GM19438 (cell line): ENCODE results near the gene UBN1.
"Not testable (repeated sequence)": the region's sequence is repeated elsewhere in the genome, so short reads cannot be mapped to it uniquely, and the experiment has no call there.

Experiments
- ATAC-seq: cut with Tn5 transposase; IDR thresholded peaks from one replicate; pipeline ENCODE4 v1.9.1; 2021; ENCODE audit warnings: low read depth; ENCODE audit not compliant: unreplicated experiment

Gene UBN1

DNA sequence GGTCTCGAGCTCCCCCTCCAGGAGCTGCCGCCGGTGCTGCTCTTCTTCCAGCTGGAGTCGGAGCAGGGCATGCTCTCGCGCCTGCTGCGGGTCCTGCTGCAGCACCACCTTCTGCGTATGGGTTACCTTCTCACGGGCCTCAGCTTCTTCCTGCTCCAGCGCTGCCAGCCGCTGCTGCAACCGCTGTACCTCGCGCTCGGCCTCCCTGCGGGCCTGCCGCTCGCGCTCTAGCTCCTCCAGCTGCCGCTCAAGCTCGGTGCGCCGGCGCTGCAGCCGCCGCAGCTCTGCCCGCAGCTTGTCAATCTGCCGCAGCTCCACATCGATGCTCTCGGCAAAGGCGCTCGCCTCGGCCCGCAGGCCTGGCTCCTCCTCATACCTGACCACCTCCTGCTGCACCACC lies 36.9 kb downstream of the UBN1 start:
- no peak for ATAC-seq

DNA sequence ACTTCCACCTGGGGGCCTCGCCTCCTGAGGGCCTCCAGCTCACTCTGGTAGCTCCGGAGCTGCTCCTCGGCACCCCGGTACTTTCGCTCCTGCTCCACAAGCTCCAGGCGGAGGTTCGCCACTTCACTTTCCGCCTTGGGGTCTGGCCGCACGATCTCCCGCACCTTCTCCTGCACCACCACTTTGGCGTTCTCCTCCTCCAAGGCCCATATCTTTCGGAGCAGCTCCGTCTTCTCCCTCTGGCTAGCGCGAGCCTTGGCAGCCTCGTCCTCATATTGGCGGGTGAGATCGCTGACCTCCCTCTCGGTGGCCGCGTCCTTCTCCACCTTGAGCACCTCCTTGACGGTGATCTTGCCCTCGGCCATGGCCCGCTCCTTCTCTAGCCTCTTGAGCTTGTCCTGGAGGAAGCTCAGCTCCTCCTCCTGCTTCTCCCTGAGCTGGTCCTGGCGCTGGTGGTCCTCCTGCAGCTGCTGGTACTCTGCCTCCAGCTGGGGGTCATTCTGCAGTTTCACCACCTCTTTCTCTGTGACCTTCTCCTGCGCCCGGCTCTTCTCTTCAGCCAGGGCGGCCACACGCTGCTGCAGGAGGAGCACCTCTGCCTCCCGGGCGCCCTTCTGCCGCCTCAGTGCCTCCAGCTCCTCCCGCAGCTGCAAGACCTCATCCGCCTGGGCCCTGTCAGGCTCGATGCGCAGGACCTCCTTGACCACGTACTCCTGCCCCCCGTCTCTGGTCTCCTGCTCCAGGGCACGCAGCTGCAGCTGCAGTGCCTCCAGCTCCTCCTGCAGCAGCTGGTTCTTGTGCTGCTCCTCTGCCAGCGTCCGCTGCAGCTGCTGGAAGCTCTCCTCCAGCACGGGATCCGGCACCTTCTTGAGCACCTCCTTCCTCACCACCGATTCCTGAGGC lies 37.9 kb downstream of the UBN1 start:
- ATAC-seq, result no peak

DNA sequence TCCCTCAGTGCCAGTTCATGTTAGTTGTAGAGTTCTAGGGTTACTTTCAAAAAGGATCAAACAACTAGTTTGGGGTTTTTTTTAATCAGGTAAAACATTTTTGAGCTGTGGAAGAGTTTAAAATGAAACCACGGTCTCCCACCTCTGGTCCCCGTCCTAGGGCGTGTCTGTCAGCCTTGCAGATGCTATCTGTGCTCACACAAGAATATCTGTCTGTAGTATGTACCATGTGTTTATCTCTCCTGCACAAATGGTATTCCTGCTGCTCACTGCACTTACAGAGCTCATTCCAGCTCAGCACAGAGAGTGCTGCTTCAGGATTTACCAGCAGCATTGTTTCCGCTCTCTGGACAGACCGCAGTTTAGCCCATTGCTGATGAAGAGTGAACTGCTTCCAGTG lies 38.9 kb downstream of the UBN1 start:
- no peak for ATAC-seq

DNA sequence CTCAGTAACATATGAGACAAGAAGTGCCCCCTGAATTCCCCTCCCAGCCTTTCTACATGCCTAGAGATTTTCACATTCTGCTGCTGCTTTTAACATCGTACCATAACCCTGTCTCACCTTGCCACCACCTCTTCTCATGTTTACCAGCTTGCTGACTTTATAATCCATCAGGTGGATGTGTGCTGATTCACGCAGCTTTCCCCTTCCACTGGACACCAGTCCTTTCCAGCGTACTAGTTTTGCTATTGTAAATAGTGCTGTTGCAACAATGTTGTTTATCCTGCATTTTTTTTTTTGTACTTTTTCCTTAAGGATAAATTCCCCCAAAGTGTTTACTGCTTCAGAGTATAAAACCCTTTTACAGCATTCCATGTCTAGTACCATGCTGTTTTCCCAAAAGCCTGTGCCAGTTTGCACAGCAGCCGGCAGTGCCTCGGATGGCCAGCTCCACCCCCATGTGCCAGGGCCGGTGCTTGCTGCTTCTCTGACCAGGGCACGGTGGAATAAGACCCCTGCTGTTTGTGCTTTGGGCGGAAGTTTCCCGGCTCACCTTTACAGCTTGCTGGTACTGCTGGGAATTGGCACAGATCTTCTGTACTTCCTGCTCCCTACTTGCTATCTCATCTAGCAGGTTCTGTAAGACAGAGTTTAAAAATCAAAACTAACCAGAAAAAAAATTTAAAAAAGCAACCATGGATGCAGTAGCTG lies 41.3 kb downstream of the UBN1 start:
- ATAC-seq, result no peak

DNA sequence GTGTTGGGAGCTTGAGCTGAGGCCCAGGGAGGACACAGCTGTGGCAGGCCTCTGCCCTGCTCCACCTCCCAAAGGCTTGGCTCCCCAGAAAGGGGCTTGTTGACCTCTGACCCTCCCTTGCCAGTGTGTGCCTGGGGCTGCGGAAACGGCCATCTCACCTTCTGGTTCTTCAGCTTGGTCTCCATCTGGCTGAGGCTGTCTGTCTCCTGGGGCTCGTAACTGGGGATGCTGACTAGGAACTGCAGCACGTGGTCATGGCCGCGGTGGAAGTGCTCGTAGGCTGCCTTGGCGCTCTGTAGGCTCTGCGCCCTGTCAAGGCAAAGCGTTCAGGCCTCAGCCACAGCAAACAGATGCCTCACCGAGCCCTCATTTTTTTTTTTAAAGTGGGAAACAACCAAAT lies 42.7 kb downstream of the UBN1 start:
- ATAC-seq, result no peak

DNA sequence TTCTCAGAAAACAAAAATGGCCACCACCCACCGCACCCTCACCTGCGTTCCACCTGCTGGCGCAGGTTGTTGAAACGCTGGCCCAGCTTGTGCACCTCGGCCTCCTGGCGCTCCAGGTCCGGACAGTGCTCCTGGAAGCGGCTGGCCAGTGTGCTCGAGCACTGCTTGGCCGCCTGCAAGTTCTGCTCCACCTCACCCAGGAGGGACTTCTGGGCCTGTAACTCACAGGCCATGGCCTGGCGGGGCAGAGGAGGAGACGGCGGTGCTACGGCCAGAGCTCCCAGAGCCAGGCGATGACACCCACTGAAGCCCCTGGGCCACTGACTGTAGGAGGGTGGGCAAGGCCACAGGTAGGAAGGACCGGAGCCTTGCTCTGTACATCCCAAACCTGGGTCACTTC lies 43.4 kb downstream of the UBN1 start:
- no peak for ATAC-seq

DNA sequence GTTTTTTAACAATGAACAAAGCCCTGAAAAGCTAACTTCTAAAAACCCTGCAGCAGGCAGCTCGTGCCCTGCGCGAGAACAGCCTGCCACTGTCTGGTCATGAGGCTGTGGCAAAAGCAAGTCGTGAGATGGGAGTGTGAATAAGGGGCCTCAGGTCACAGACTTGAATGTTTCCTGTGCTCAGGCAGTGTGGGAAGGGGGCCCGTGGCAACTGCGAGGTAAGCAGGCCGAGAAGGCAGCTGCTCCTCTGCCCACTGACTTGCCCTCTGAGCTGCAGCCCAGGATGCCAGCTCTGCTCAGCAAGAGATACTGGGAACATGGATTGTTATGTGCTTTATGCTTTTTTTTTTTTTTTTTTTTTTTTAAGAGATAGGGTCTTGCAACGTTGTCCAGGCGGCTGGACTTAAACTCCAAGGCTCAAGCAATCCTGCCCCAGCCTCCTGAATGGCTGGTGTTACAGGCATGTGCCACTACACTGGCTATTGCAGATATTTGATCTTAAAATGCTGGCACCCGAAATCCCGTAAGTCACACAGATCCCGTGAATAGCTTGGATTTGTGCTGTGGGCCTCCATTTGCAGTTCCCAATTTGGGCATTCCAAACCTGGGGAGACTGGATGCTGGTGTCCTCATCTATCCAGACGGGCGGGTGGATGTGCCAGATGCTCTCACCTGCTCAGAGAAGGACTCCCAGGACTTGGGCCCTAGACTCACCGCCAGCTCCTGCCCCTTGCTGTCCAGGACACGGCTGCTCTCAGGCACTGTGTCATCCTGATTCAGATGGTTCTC lies 44.0 kb downstream of the UBN1 start:
- ATAC-seq, result no peak

DNA sequence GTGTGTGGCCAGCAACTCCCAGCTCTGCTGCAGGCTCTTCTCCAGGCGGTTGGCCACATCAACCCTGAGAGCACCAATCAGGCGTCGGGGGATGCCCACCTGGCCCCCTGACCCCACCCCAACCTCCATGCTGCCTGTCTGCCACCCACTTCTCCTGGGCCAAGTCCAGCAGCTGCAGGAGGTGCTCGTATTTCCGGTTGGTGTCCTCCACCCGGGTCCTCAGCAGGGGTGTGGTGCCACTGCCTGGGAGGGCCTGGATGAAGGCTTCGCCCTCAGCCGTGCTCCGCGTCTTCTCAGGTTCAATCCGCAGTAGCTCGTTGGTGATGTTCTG lies 44.6 kb downstream of the UBN1 start:
- no peak for ATAC-seq

DNA sequence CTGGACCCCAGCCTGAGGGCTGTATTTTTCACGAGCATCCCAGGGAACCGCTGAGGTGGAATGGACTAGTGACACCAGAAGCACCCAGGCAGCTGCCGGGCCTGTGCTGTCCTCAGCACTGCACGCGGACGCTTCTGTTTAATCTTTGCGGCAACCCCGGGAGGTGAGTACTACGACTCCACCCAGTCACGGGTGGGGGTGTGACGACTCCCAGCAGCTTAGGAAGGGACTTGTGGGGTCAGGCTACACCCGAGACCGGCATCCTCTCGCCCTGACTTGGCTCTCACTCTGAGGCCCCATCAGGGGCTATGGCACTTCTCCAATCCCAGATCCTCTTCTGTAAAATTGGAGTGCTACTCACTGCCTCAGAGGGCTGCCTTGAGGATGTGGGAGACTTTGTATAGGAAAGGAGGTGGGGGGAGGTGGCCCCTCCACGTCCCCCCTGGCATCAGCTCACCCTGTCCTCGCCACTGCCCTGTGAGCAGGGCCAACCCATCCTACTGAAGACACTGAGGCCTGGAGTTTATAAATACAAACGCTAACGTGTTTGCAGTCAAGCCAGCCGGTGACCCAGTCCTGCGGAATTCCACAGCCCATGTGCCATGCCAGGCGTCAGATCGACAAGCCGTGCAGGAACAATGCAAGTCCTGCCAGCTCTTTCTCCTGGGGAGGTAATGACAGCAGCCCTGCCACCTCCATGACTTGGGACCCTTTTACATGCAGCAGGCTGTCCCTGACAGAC lies 45.3 kb downstream of the UBN1 start:
- ATAC-seq, result no peak

DNA sequence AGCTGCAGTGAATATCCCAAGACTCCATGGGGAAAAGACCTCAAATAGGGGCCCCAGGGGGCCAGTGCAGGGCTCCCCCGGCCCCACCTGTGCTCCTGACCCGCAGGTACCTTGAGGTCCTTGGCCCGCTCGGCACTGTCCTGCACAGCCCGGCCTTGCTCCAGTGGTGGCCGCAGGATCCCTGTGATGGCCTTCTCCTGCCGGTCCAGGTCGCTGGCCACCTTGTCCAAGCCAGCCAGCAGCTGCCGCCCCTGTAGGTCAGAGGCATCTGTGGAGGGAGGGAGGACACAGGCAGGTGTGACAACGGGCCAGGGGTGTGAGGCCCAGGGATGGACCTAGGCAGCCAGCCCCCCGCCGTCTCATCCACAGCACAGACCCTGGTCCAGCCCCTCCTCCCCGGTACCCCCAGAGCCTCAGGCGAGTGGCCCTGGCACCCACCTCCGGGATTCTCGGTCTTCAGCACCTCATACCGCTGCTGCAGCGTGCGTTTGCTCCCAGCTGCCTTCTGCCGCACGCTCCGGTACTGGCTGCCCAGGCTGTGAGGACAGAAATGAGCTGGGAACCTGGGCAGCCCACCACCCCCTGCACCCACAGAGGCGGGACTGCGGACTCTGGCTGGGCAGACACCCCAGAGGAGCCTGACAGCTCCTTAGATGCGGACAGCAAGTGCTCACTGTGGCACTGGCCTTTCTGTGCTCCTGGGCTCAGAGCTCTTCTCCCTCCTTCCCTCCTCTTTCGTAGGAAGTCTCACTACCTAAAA lies 46.0 kb downstream of the UBN1 start:
- ATAC-seq, result no peak

DNA sequence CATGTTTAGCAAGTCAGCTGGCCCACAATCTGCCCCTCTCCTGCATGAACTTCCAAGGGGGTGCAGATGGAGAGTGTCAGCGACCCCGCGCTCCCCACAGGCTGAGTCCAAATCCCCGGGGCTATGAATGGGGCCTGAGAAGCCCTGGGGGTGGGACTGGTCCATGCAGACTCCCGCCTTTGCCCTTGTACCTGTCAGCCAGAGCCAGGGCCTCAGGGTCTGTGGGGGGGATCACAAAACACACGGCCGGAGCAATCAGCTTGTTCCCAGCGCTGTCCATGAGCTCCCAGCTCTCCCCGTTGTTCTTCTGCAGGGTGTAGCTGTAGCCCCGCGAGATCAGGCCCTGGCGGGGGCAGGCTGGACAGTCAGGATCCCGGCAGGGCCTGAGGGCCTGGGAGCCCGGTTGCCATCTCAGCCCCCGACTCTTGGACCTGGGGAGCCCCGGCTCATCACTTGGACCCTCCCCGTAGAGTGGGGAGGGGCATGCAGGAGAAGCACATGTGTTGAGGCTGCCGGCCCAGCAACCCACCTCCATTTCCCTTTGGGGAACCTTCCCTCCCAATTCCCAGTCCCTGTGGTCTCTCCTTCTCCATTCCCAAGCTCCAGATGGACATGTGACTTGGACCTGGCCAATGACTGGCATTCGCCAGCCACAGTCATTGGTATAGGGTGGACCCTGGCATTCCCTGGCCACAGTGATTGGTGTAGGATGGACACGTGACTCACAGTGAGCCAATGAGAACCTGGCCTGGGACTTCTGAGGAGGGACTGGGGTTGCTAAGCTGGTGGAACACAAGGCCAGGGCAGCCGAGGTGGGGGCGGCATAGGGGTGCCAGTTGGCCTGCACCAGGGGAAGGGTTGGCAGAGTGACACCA lies 47.2 kb downstream of the UBN1 start:
- ATAC-seq, result no peak

DNA sequence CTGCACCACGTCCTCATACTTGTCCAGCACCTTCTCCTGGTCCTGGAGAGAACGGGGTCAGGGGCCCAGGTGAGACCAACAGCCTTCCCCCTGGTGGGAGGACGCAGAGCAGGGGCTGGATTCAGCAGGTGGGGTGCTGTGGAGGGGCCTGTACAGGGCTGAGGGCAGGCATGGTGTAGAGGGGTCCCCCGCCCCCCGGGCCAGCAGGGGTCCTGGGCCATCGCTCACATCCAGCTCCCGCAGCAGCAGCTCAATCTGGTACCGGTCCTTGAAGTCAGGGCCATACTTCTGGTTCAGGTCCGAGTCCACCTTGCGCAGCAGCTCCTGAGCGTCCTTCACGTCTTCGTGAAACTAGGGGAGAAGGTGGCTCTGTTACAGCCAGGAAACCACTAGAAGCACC lies 48.1 kb downstream of the UBN1 start:
- no peak for ATAC-seq

DNA sequence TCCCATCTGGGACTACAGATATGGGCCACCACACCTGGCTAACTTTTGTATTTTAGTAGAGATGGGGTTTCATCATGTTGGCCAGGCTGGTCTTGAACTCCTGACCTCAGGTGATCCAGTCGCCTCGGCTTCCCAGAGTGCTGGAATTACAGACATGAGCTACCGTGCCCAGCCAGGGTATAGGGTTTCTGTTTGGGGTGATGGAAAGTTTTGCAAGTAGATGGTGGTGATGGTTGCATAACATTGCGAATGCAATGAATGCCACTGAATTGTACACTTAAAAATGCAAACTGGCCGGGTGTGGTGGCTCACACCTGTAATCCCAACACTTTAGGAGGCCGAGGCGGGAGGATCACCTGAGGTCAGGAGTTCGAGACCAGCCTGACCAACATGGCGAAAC lies 49.5 kb downstream of the UBN1 start:
- ATAC-seq, result not testable (repeated sequence)

DNA sequence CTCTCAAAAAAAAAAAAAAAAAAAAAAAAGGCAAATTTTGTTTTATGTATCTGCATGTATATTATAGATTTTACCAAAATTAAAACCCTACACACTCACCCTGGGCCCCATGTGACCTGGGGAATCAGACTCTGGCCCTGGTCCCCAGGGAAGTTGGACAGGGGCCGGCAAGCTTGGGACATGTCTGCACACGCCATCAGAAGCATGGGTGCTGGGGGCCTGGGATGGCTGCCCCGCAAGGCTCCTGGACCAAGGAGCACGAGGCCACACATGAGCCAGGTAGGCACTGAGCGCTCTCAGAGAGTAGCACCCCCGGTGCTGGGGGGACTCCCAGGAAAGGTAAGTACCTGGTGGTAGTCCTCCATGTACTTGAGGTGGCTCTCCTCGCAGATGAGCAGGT lies 50.0 kb downstream of the UBN1 start:
- no peak for ATAC-seq

DNA sequence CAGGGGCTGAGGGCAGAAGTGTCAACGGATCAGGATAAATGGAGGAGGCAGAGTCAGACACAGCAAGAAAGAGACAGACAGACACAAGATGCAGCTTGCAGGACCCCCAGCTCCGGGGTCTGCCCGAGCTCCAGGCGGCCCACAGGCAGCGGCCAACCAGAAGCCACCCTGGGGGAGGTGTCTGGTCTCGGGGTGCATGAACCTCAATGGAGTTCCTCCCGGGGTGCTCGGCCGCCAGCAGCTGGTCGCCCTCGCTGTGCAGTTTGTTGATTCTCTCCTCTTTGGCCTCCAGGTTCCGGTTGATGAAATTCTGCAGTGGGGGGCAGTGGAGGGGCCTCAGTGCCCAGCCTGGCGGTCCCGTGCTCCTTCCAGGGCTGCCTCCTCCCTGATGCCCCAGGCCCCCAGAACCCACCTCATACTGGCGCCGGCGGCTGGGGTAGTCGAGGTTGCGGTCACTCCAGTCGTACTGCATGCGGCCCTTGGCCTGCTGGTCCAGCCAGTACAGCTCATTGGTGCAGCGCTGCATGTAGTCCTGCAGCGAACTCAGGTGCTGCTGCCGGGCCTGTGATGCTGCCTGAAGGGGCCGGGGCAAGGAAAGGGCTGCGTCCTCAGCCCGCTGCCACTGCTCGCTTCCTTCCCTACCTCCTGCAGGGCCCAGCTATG lies 51.7 kb downstream of the UBN1 start:
- ATAC-seq, result no peak

DNA sequence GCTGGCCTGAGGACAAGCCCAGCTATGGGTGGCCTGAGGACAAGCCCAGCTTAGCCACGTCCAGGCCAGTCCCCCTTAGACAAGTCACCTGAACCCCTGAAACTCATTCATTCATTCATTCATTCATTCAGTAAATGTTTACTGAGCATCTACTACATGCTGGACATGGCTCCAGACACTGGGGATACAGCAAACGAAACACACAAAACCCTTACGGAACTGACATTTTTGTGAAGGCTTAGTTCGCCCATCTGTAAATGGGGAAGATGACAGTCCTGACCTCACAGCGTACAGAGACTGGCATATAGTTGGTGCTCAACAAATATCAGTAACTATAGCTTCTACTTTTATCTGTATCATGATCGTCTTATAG lies 52.2 kb downstream of the UBN1 start:
- ATAC-seq, result no peak

DNA sequence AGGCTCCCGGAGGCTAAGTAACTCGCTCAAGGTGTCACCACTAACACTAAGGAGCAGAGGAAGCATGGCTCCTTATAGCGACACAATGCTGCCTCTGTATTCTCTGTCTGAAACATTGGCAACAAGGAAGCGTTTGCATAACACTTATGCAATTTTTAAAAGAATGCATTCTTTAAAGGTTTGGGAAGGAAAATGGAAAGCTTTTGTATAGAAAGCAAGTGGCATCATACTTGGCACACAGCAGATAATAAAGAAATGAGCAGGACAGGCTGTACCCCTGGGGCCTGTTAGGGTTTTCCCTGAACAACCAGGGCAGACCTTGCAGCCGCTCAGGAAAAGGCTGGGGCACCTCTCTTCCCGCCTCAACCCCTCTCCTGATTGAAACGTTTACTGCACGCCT lies 52.8 kb downstream of the UBN1 start:
- ATAC-seq, result no peak

DNA sequence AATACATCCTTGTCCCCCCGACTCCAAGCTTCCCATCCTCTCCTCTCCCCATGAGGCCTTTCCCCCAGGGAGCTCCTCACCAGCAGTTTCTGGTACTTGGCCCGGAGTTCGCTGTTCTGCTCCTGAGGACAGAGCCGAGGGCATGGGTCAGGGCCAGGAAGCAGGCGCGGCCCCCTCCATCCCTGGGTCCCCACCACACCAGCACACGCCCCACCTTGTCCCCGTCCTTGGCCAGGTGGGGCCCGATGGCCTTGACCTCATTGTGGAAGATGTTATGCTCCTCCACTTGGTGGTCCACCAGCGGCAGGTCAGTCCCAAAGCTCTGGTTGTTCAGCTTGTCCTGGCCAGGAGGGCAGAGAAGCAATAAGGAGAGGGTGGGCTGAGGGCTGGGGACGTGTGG lies 53.5 kb downstream of the UBN1 start:
- no peak for ATAC-seq

DNA sequence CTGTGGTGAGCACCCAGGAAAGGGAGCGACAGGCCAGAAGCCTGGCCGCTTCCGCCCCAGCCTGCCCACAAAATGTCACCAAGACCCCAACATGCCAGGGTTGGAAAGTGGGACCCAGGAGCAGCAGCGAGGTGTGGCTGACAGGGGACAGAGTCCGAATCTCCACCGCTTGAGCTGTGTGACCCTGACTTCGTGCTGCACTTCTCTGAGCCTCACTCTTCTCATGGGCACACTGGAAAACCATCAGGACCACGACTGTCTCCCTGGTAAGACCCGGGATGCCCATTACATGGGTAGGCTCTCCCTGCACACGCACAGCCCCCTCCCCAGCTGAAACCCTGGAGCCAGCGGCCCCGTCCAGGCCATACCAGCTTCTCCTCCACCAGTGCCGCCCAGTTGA lies 54.8 kb downstream of the UBN1 start:
- ATAC-seq, result no peak
